ENCODE results near the gene UNC13B. TPM values are rescaled to one million over a fixed set of nuclear protein-coding genes. Genes with fewer than 3 reads are reported as not detected.

The UNC13B gene
- total RNA-seq, 1 experiment from 2014 or later, result 48.2 TPM

- no peak overlapping the region for H3K18ac ChIP-seq (ENCODE audit: insufficient read length, low read depth, low read length)
- no peak overlapping the region for H2BK5ac ChIP-seq (ENCODE audit: insufficient read length, low read length)
- TF ChIP-seq CTCF (conservative IDR thresholded peaks at IDR 0.05), result no peak
- H3K4me1 ChIP-seq (ENCODE audit: insufficient read depth, low read length), result no peaks in the 10 kb centered on the region
- no peak overlapping the region for H2BK15ac ChIP-seq (ENCODE audit: low read depth, low read length)
- no peaks in the 10 kb centered on the region for H3K27me3 ChIP-seq (ENCODE audit: insufficient read depth, low read length)
- H3K27ac ChIP-seq (ENCODE audit: insufficient read length, low read depth, low read length), result no peak overlapping the region
- Mint-ChIP-seq H3K4me3 (no peak overlapping the region), H3K27ac (no peak overlapping the region), H3K4me1 (no peaks in the 10 kb centered on the region), H3K36me3 (ENCODE audit: insufficient read depth in 1 of 3, low read depth in 3 of 3) (peaks cover 26 to 39% (median 28%) of the 10 kb centered on the region in 3 experiments), H3K9me3 (peaks cover 53 to 69% of the 10 kb centered on the region in 2 experiments), H3K27me3 (ENCODE audit: low read depth) (no peaks in the 10 kb centered on the region)
- no peaks in the 10 kb centered on the region for H3K79me2 ChIP-seq (ENCODE audit: insufficient read depth, low read length)
- H2AK5ac ChIP-seq (ENCODE audit: insufficient read length, low read length), result no peak overlapping the region
- no peak overlapping the region for H2BK20ac ChIP-seq (ENCODE audit: low read depth, low read length, poor library complexity, severe bottlenecking)
- H4K5ac ChIP-seq (ENCODE audit: insufficient read length, low read depth, low read length), result no peak overlapping the region
- no peak for DNase-seq
- H4K20me1 ChIP-seq (ENCODE audit: control insufficient read depth, insufficient read depth, insufficient read length), result no peaks in the 10 kb centered on the region
- no peaks in the 10 kb centered on the region for H3K79me1 ChIP-seq (ENCODE audit: insufficient read depth, low read depth, low read length, poor library complexity, severe bottlenecking)
- H3K23ac ChIP-seq (ENCODE audit: insufficient read length, low read depth, low read length), result no peak overlapping the region
- no peak overlapping the region for H2BK12ac ChIP-seq (ENCODE audit: insufficient read length, low read depth, low read length)
- H3K9ac ChIP-seq (ENCODE audit: extremely low read depth, insufficient read length, low read length), result no peak overlapping the region
- H3K14ac ChIP-seq (ENCODE audit: insufficient read depth, low read length), result no peak overlapping the region
- no peaks in the 10 kb centered on the region for H3K23me2 ChIP-seq (ENCODE audit: insufficient read length, low read depth, low read length, poor library complexity, severe bottlenecking)
- no CpG with 5 or more reads among the region's 2 CpGs for WGBS (ENCODE audit: extremely low coverage, insufficient read length, low lambda C conversion rate)
- no peak overlapping the region for H3T11ph ChIP-seq (ENCODE audit: low read length)
- H4K91ac ChIP-seq (ENCODE audit: insufficient read length, low read depth, low read length), result no peak overlapping the region
- no peak overlapping the region for H2AFZ ChIP-seq (ENCODE audit: low read length)
- no peak overlapping the region for H3K4ac ChIP-seq (ENCODE audit: low read depth, low read length)
- no peak overlapping the region for H2BK120ac ChIP-seq (ENCODE audit: low read depth, low read length, poor library complexity, severe bottlenecking)
- H3K56ac ChIP-seq (ENCODE audit: insufficient read length, low read depth, low read length), result no peak overlapping the region
- H3K9me3 ChIP-seq (ENCODE audit: control insufficient read depth, low read depth, low read length), result peaks cover 10% of the 10 kb centered on the region
- no peak overlapping the region for H4K8ac ChIP-seq (replicated peaks; ENCODE audit: insufficient read length, low read depth, low read length)
- no peak overlapping the region for H3K4me2 ChIP-seq (ENCODE audit: insufficient read depth, insufficient read length, low read length)
These were observed 41.7 kb downstream of the UNC13B start for GRCh38 chr9:35203528-35203927.
